ENCODE measurements around the gene PPFIA3.
A peak's percentile ranks its signal among the peaks of the same experiment; 100 is the strongest.

DNA sequence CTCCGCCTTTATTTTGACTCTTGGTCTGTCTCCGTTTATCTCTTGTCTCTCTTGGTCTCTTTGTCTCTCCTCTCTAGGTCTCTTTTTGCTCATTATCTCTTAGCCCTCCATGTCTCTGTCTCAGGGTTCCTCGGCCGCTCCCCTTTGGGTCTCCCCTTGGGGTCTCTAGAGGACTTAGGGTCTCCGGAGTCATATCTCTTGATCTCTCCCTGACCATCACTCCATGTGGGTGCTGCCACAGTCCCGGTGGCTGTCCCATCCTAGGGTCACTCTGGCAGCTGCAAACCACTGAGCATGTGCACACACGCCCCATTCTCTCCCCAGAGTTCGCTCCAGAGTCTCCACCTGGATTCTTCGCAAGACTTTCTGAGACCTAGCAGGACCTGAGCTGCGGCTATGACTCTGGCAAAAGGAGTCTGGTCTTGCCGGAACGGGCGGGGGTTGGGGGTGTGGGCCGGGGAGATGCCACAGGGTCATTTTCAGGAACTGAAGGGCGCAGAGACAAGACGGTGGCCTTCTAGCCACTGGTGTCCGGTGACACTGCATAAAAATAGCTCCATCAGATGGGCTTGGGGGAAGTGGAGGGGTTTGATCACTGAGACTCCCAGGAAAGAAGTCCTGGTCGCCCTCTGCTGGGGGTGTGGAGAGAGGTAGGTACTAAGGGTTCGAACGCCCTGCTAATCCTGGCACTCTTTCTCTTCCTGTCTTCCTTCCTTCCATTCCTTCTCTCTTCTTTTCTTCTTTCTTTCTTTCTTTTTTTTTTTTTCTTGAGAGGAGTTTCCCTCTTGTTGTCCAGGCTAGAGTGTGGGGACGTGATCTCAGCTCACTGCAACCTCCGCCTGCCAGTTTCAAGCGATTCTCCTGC lies 45.6 kb upstream of the PPFIA3 start:
- TF ChIP-seq EZH2 (IDR thresholded peaks at IDR 0.05; ENCODE audit: borderline replicate concordance, low read depth, low read length, severe bottlenecking), result no peak
- TF ChIP-seq CTCF (IDR thresholded peaks at IDR 0.05; ENCODE audit: borderline replicate concordance, extremely low read depth, low read length, poor library complexity, severe bottlenecking), result peak; percentile 58
